Suppressor macrophage (primary cell): ENCODE measurements around the gene ABCB8.
A peak's percentile ranks its signal among the peaks of the same experiment; 100 is the strongest.

Experiments
- DNase-seq, 4 experiments: peaks; one replicate each; pipeline ENCODE4 v3.0.0-alpha.2; 2020 to 2022
- total RNA-seq, 17 experiments: gene quantifications; one replicate each; lab custom pipeline; 2026; ENCODE audit warnings: mixed read lengths in 6 of 17, inconsistent platforms in 3 of 17; lab: John Stamatoyannopoulos, UW

Gene ABCB8
- 31.5 to 79.0 (median 43.9) reads per million in 17 experiments for total RNA-seq

DNA sequence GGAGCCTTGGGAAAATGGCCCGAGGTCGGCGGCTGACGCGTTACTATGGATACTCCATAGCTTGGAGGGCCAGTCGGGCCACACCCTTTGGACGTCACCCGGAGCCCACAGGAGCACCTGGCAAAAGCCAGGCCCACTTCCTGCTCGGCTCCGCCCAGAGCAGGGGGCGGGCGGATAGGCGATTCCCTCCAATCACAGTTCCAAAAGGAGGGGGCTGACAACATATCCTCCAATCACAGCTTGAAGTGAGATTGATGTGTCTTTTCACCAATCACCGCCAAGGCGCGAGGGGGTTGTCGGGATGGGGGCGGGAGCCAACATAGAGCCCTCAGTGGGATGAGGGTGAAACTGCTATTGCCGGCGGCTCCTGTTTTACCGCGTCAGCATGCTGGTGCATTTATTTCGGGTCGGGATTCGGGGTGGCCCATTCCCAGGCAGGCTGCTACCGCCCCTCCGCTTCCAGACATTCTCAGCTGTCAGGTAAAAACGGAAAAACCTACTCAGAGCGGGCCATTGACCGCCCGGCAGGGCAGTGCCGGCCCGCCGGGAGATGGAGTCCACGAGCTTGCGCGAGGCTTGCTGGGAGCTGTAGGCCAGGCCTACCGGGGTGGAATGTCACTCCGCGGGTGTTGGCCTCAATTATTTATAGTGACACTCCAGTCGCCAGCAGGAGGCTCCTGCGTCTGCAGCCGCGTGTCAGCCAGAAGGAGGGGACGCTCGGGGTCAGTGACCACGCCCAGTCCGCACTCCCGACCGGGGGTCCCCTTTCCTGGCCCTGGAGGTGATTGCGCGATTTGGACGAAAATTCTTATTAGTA is at the start of gene ABCB8:
Gene ABCB8, plus strand, starts transcription at position 320 of the 817 bp plus-strand sequence. Its CDS starts 66 bp downstream, at position 386.
- DNase-seq = peak; percentile 98 to 99 (median 98)

DNA sequence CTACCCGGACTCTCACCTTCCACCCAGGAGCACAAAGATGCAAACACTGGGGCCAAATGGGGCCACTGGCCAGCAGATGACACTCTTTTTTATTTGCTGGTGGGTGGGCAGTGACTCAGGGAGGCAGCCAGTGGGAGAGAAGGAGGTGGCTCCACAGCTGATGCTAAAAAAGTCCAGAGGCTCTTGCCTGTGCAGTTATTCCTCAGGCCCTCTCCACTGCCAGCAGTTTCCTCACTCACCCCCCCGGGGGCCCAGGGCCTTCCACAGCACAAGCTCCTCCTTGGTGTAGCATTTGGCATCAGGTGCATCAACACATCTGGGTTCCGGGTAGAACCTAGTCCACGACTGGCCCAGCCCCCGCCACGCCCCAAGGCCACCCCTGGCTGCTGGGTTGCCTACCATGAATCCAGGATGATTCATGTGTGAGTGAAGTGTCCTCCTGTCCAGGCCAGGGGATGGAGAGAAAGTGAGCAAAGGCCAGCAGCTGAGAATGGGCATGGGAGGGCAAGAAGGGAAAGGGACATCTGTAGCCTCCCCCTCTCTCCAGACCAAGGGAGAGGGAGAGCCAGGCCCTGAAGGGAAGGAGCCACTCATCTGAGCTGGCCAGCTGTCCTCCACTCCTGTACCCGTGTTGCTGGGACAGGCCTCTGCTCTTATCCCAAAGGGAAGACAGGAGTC is 48.4 kb upstream of the ABCB8 start:
- peak in 1 of 4 experiments; percentile 18 for DNase-seq

- no peak for DNase-seq
These were observed 47.6 kb upstream of the ABCB8 start for GRCh38 chr7:150980663-150981062.

DNA sequence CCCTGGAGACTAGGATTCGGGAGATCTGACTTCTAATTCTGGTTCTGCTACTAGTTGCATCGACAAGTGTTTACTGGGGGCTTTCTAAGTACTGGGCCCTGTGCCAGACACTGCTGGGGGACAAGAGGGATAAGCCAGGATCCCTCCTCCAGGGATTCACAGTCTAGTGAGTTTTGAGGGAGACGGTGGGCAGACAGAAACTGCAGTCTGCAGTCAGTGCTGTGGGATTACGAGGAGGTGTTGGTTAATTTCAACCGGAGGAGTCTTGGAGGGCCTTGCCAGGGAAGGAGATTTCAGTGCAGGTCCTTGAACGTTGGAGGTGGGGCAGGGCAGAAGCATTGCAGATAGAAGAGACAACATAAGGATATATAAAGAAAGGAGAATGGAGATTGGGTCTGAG is 46.6 kb upstream of the ABCB8 start:
- no peak for DNase-seq

- DNase-seq = no peak
These were observed 45.9 kb upstream of the ABCB8 start for GRCh38 chr7:150982351-150982750.

DNA sequence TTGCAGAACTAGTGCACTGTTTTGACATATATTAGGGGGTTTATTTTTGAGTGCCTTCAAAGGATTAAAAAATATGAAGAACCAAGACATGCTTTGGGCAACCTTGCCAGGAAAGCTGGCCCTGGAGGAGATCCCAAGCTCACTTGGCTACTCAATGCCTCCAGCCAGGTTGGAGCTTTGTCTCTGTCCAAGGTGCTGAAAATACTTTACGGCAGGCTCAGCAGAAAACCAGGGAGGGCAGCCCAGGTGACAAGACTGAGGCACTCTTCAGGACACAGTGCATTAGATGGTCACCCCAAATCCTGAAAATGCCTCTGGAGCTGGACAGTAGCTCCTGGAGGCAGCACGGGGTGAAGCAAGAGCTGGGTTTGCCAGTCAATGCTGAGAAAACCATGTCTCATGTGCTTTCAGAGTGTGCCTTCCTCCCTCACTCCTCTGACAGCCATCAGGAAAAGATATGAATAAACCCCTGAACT is 44.3 kb upstream of the ABCB8 start:
- peak; percentile 35 to 64 (median 52) for DNase-seq

DNA sequence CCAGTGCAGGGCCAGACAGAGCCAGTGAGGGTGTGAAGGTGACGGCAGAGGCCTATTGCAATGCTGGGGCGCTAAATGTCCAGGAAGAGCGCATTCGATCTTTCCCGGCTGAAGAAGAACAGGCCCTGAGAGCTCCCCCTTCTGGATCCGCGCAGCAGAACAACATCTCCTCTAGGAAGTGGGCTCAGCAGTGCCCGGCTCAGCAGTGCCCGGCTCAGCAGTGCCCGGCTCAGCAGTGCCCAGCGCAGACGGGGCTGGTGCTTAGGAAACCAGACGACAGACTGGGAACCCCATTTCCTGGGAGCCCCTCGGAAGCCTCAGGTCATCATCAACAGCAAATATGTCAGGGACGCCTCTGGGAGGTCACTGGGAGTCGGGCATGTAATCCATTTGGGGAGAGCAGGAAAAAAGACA is 42.1 kb upstream of the ABCB8 start:
- peak; percentile 67 to 80 (median 74) for DNase-seq

- no peak for DNase-seq
These were observed 41.7 kb upstream of the ABCB8 start for GRCh38 chr7:150986556-150986955.

- DNase-seq = peak; percentile 41 to 63 (median 50)
These were observed 39.7 kb upstream of the ABCB8 start for GRCh38 chr7:150988230-150989226.

DNA sequence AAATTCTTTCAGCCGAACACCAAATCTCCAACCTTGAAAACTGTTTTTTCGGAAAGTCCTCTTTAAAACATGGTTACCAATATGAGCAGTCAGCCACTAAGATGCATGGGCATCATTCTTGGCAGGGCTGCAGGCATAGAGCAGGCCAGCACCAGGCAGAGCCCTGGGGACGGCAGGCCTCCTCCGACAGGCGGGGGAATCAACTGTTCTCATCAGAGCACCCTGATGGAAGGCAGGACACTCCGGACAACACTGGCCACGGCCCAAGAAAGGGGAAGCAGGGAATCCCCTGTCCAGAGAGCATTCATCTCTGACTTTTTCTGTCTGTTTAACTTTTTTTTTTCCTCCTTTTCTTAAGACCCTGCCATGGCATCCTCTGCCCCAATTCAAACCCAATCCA is 38.8 kb upstream of the ABCB8 start:
- peak in 1 of 4 experiments; percentile 20 for DNase-seq

- no peak for DNase-seq
These were observed 37.6 kb upstream of the ABCB8 start, which contains the start of gene NOS3 for GRCh38 chr7:150990416-150991186. Gene NOS3, plus strand, starts transcription at chr7:150991017. Its CDS starts 2,787 bp downstream, at chr7:150993804.

- no peak for DNase-seq
These were observed 36.1 kb upstream of the ABCB8 start for GRCh38 chr7:150992051-150992640.

DNA sequence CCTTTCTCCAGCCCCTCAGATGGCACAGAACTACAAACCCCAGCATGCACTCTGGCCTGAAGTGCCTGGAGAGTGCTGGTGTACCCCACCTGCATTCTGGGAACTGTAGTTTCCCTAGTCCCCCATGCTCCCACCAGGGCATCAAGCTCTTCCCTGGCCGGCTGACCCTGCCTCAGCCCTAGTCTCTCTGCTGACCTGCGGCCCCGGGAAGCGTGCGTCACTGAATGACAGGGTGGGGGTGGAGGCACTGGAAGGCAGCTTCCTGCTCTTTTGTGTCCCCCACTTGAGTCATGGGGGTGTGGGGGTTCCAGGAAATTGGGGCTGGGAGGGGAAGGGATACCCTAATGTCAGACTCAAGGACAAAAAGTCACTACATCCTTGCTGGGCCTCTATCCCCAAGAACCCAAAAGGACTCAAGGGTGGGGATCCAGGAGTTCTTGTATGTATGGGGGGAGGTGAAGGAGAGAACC is 35.4 kb upstream of the ABCB8 start:
- peak in 3 of 4 experiments; percentile 28 to 34 (median 34) for DNase-seq

DNA sequence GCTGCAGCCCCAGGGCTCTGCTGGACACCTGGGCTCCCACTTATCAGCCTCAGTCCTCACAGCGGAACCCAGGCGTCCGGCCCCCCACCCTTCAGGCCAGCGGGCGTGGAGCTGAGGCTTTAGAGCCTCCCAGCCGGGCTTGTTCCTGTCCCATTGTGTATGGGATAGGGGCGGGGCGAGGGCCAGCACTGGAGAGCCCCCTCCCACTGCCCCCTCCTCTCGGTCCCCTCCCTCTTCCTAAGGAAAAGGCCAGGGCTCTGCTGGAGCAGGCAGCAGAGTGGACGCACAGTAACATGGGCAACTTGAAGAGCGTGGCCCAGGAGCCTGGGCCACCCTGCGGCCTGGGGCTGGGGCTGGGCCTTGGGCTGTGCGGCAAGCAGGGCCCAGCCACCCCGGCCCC is 34.7 kb upstream of the ABCB8 start:
- DNase-seq = no peak

DNA sequence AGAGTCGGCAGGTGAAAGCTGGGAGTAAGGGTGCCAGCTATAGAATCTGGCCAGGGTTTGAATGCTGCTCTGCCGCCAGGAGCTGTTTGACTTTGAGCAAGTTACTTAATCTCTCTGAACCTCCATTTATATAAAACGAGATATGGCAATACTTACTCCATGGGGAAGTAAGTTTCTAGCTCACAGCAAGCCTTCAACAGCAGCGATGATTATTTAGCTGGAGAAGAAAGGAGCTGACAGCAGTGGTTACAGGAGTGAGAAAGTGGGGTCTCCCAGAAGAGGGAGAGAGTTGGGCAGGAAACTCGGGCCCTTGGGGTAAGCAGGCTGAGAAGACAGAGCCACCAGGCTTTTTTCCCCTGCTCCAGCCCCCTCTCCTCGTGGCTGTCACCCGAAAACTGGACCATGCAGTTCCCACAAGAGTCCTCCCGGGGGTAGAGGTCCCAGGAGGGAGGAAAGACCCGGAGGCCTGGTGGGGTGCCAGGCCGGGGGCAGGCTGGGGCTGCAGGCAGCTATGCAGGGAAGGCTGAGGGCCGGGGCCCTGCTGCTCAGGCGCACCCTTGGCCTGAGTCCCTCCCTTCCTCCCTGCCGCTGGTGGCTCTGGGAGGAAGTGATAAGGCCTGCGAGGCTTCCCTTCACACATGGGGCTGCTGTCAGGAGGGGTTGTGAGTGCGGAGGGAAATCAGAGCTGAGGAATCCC is 34.0 kb upstream of the ABCB8 start:
- peak; percentile 46 to 75 (median 68) for DNase-seq

DNA sequence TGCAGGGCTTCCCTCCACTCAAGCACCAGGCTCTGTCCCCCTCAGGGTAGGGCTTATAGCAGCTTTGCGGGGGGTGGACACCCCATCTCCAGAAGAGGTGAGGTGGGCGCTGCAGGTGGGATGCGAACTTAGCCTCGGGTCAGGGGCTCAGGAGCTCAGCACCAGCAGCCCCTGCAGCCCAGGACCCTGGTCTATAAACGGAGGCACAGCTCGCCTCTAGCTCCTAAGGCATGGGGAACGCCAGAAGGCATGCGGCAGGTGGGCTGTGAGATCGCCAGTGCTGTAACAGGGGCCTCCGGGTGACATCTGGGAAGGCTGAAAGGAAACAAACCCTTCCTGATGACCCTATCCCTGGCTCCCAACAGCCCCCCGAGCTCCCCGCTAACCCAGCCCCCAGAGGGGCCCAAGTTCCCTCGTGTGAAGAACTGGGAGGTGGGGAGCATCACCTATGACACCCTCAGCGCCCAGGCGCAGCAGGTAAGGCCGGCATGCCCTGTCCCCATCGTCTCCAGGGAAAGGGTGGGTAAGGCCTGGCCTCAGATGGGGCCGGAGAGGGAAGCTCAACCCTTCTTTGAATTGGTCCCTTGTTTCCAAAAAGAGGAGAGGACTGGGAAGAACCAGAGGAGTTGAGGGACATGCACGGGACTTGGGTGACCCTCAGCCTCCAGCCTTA is 33.3 kb upstream of the ABCB8 start:
- no peak for DNase-seq

- DNase-seq = peak in 3 of 4 experiments; percentile 40 to 57 (median 57)
These were observed 31.7 kb upstream of the ABCB8 start for GRCh38 chr7:150996376-150997074.

DNA sequence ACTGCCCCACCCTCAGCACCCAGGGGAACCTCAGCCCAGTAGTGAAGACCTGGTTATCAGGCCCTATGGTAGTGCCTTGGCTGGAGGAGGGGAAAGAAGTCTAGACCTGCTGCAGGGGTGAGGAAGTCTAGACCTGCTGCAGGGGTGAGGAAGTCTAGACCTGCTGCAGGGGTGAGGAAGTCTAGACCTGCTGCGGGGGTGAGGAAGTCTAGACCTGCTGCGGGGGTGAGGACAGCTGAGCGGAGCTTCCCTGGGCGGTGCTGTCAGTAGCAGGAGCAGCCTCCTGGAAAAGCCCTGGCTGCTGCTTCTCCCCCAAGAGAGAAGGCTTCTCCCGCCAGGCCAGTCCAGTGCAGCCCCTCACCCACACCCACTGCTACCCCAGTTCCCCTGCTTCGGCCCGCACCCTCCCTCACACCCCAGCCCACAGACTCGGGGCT is 31.2 kb upstream of the ABCB8 start:
- peak in 2 of 4 experiments; percentile 28 to 42 for DNase-seq

DNA sequence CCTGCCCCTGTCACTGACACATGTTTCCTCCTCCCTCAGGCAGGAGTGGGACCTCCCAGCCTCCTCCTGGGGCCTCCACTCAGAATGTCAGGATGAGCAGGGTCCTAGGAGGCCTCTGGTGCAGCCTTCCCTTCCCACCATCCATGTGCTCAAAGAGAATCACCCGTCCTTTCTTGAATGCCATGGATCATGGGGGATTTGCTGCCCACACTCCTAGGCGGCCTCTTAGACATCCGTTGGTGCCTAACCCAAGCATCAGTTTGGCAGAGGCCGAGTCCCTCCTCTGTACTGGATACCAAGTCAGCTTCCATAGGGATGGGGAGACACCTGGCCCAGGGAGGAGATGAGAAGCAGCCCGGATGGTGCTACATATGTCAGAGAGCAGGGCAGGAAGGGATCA is 30.4 kb upstream of the ABCB8 start:
- DNase-seq = no peak
